ENCODE results near the gene GLT6D1. TPM values are rescaled to one million over a fixed set of nuclear protein-coding genes. Genes with fewer than 3 reads are reported as not detected.

The GLT6D1 gene
- total RNA-seq, 1 donor from 2014 or later: not detected

- no peak for DNase-seq
- Mint-ChIP-seq H3K4me3 (ENCODE audit: unreplicated experiment) (no peak overlapping the region), H3K9me3 (ENCODE audit: unreplicated experiment) (peaks cover 7% of the 10 kb centered on the region), H3K27ac (ENCODE audit: unreplicated experiment) (no peak overlapping the region), H3K36me3 (ENCODE audit: unreplicated experiment) (peaks cover 9% of the 10 kb centered on the region), H3K4me1 (ENCODE audit: low read depth, unreplicated experiment) (no peaks in the 10 kb centered on the region), H3K27me3 (ENCODE audit: unreplicated experiment) (peaks cover 5% of the 10 kb centered on the region)
- no peak for TF ChIP-seq CTCF (IDR thresholded peaks at IDR 0.05; ENCODE audit: partially characterized antibody, unreplicated experiment)
Observed at GRCh38 chr9:135614821-135615665, 24.3 kb downstream of the GLT6D1 start.

GRCh38 chr9:135613946-135614805 lies 25.2 kb downstream of the GLT6D1 start:
- H3K4me1 Mint-ChIP-seq (ENCODE audit: low read depth, unreplicated experiment): no peaks in the 10 kb centered on the region
- no peak for TF ChIP-seq CTCF (IDR thresholded peaks at IDR 0.05; ENCODE audit: partially characterized antibody, unreplicated experiment)
- DNase-seq: no peak

GRCh38 chr9:135612981-135613910 lies 26.1 kb downstream of the GLT6D1 start:
- Mint-ChIP-seq H3K4me1 (ENCODE audit: low read depth, unreplicated experiment) (no peaks in the 10 kb centered on the region), H3K36me3 (ENCODE audit: unreplicated experiment) (peaks cover 14% of the 10 kb centered on the region), H3K9me3 (ENCODE audit: unreplicated experiment) (peaks cover 10% of the 10 kb centered on the region), H3K27me3 (ENCODE audit: unreplicated experiment) (peaks cover 8% of the 10 kb centered on the region), H3K4me3 (ENCODE audit: unreplicated experiment) (no peak overlapping the region), H3K27ac (ENCODE audit: unreplicated experiment) (no peak overlapping the region)
- DNase-seq: no peak
- no peak for TF ChIP-seq CTCF (IDR thresholded peaks at IDR 0.05; ENCODE audit: partially characterized antibody, unreplicated experiment)

More at GRCh38 chr9:135613946-135614805, 25.2 kb downstream of the GLT6D1 start:
- peaks cover 10% of the 10 kb centered on the region for H3K27me3 Mint-ChIP-seq (ENCODE audit: unreplicated experiment)
- no peak overlapping the region for H3K4me3 Mint-ChIP-seq (ENCODE audit: unreplicated experiment)
- peaks cover 10% of the 10 kb centered on the region for H3K9me3 Mint-ChIP-seq (ENCODE audit: unreplicated experiment)
- H3K27ac Mint-ChIP-seq (ENCODE audit: unreplicated experiment): no peak overlapping the region
- H3K36me3 Mint-ChIP-seq (ENCODE audit: unreplicated experiment): peaks cover 14% of the 10 kb centered on the region

- no peak for DNase-seq
- Mint-ChIP-seq H3K4me3 (ENCODE audit: unreplicated experiment) (no peak overlapping the region), H3K4me1 (ENCODE audit: low read depth, unreplicated experiment) (no peaks in the 10 kb centered on the region), H3K27ac (ENCODE audit: unreplicated experiment) (no peak overlapping the region), H3K9me3 (ENCODE audit: unreplicated experiment) (peaks cover 10% of the 10 kb centered on the region), H3K27me3 (ENCODE audit: unreplicated experiment) (peaks cover 8% of the 10 kb centered on the region), H3K36me3 (ENCODE audit: unreplicated experiment) (peaks cover 14% of the 10 kb centered on the region)
- no peak for TF ChIP-seq CTCF (IDR thresholded peaks at IDR 0.05; ENCODE audit: partially characterized antibody, unreplicated experiment)
Observed at GRCh38 chr9:135612437-135612836, 26.9 kb downstream of the GLT6D1 start.

Data from glutamatergic neuron (in vitro differentiated cells).